HG03575 (cell line): ENCODE results near the gene PTPN20.

ENCODE experiments used
- ATAC-seq: cut with Tn5 transposase; IDR thresholded peaks from one replicate; pipeline ENCODE4 v1.9.1; 2021; ENCODE audit not compliant: unreplicated experiment, insufficient number of reproducible peaks, low FRiP score; ENCODE audit errors: extremely low read depth

The PTPN20 gene

DNA sequence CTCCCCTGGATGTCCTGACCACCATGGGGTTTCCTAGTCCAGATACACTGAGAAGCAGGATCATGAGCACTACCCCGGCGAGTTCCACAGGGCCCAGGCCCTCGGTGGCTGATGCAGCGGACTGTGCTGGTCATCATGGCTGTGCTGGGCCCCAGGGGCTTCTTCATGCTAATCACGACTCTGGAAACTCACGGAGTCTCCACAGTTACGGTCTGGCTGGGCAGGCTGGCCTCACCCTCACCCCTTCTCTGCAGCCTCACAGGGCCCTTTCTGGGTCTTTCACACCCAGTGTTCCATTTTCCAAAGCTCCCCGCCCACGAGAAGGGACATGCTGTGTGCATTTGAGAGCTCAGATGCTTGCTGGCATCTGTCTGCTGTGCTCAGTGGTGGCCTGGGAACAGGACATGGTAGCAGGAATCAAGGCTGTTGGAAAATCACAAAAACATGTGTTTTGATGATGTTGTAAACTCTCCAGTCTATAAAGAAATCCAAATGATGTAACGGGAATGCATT lies 119.0 kb downstream of the PTPN20 start:
- no peak for ATAC-seq

DNA sequence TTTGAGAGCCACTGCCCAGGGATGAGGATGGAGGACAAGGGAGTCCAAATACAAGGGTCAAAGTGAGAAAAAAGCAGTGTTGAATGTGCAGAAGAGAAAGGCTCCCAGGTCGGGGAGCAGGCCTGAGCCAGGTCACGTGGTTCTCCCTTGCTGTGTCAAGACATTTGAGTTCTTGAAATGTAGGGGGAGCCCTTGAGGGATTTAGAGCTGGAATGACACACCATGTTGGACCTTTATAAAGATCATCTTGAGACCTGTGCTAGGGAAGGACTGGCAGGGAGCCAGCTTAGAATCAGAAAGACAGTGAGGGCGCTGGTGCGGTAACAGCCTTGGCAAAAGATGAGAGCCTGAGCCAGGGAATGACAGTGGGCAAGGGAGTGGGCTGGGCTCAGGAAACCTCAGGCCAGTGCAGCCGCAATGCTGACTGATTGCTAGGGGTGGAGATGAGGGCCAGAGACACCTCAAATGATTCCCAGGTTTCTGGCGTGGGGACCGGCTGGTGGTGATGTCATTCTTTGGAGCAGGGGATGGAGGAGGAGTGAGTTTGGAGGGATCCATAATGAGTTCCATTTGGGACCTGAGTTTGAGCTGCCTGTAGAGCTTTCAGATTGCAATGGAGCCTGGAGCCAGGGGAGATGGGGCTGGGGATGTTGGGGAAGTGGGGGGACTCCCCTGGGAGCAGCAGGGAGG lies 120.1 kb downstream of the PTPN20 start:
- ATAC-seq, result no peak

DNA sequence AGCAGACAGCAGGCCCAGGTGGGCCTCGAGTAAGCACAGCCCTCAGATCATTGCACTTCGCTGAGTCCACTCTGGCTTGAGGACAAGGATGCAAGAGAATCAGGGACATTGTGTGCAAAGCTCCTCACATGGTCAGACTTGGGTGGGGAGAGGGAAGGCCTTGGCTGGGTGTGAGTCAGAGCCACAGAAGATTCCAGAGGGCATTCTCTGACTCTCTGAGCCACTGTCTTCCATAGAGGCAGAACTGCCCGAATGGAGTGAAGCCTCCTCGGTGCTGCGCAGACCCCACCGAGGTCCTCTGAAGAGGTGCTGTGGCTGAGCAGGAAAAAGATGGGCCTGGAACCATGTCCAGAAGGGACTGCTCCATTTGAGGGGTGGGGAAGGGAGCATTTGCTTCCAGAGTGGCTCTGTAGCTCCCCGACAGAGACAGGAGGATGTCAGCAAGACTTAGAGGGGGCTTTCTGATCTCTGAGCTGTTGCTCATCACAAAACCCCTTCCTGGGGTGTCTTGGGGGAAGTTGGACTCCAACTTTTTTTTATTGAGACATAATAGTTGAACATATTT lies 120.8 kb downstream of the PTPN20 start:
- no peak for ATAC-seq

GRCh38 chr10:47033081-47033480 lies 121.9 kb downstream of the PTPN20 start:
- ATAC-seq, result no peak

DNA sequence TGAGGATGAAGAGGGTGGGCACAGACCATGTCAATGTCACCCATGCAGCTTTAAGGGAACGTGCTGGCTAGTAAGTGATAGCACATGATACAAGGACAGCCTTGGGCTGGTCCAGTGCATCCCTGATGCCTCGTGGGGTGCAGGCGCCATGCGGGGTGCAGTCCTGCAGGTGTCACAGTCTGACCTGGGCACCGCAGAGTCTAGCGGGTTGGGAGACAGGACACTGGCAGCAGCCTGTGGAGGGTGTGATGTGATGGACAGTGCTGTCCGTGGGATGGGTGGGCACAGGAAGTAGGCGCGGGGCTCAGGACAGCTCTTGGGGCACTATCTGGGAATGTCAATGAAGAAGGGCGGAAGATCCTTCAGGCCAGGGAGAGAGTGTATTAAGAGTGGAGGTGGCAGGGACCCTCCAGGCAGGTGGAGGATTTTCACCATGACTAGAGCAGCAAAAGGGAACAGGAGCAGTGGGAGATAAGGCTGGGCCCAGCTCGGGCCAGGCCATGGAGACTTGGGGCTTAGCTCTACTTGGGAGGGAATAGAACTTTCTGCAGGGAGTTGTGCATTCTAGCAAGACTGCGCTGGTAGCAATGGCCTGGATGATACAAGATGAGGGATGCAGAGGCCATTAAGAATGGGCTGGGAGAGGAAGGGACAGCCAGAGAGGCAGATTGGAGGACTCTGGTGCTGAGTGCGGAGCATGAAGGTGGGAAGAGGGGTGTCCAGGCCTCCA lies 122.5 kb downstream of the PTPN20 start:
- ATAC-seq, result no peak

- no peak for ATAC-seq
Measured at GRCh38 chr10:47034441-47035051, 123.3 kb downstream of the PTPN20 start.

GRCh38 chr10:47035171-47035818 lies 124.1 kb downstream of the PTPN20 start:
- no peak for ATAC-seq

DNA sequence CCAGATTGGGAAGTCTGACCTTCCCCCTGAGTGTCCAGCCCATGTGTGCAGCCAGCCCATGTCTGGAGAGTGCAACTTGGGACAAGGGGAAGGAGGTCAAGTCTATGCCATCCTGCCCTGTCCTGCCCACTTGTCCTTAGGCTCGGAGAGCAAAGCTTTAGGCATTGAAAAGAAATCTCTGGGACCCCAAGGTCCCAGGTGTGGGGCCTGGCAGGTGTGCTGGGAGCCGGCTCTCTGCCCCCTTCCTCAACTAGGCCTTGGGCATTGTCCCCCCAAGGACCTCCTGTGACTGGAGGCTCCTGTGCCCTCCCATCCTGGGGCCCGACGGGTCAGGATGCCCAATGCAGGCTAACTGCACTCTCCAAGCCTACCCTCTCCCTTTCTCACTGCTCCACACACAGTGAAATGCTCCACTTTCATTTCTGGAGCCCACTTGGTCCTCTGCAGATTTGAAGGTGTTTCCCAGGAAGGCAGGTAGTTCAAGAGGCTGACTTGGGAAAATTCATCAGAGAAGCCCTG lies 124.7 kb downstream of the PTPN20 start:
- ATAC-seq, result no peak

- no peak for ATAC-seq
Measured at GRCh38 chr10:47036771-47037170, 125.5 kb downstream of the PTPN20 start.

DNA sequence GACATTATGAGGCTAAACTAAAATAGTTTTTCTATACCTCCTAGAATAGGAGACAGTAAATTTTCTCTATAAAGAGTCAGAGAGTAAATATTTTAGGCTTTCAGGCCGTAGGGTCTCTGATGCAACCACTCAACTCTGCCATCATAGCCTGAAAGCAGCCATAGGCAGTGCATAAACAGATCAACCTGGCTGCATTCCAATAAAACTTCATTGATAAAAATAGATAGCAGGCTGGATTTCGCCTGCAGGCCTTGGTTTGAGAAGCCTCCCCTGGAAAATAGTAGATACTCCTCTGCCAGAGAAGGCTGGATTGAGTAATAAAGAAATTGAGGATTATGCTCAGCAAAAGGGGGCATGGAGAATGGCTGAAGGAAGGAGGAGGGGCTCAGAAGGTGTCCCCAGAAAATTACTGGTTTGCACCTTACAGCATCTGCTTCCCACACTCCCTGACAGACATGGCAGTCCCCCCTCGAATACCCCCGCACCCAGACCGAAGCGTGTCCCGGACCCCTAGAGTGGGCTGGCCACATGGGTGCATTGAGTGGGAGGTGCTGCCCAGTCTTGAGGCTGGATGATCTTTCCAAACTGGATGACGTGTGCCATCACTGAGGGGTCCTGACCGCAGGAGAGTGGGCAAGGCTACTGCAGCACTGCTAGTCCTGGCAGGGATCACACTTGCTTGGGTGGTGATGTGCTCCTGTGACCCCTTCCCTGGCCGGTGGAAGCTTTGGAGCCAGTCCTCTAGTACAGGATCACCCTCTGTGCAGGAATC lies 126.6 kb downstream of the PTPN20 start:
- ATAC-seq, result no peak

- no peak for ATAC-seq
Measured at GRCh38 chr10:47038881-47039561, 127.8 kb downstream of the PTPN20 start.

- no peak for ATAC-seq
Measured at GRCh38 chr10:47039562-47039913, 128.3 kb downstream of the PTPN20 start.

- ATAC-seq, result no peak
Measured at GRCh38 chr10:47040041-47040491, 128.8 kb downstream of the PTPN20 start.

GRCh38 chr10:47040681-47041080 lies 129.5 kb downstream of the PTPN20 start:
- ATAC-seq, result no peak

DNA sequence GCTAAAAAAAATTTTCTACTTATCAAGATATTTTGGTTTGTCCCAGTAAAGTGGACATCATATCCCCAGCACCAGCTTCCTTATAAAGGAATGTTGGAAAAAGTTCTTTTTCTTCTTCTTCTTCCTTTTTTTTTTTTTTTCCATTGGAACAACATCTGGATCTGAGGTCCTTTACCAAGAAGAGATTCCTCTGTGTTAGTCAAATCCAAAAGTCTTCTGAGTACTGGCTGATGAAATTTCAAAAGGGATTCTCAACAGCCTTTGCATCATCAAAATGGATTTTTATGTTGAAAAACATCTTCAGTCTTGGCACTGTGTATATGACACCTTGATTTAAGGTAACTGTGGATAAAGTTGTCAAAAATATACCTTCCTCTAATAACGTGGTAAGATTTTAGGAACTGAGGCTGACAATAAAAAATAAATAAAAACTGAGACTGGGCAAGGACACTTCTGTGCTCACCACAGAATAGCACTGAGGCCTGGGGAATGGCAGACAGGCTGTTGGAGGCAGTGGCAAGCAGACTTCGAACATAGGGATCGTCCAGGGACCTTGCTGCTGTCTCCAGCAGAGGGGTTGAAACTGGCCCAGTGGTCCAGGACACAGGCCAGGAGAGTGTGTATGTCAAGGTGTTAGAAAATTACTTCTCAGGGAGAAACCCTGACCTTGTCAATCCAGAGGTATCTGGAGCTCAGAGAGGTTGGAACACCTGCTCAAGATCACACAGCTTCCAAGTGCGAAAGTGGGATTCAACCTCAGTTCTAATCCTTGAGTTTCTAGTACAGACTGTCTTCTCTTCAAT lies 130.4 kb downstream of the PTPN20 start:
- no peak for ATAC-seq

GRCh38 chr10:47042199-47042473 lies 130.9 kb downstream of the PTPN20 start:
- no peak for ATAC-seq
